H9 (cell line): ENCODE data around the gene KRT9. TPM values are rescaled to one million over a fixed set of nuclear protein-coding genes. Genes with fewer than 3 reads are reported as not detected.

Experiments
- DNase-seq: peaks from one replicate; pipeline ENCODE4 v3.0.0-alpha.2; 2017
- H2AFZ ChIP-seq: one replicate; pipeline ENCODE4 v1.6.1; 2013; ENCODE audit warnings: mild to moderate bottlenecking, low read length, control low read depth, moderate library complexity
- H2AK5ac ChIP-seq: 2 replicates; pipeline ENCODE4 v1.6.1; 2013; ENCODE audit warnings: low read length, control low read depth, mixed read lengths; ENCODE audit not compliant: insufficient read length
- H2BK120ac ChIP-seq: one replicate; pipeline ENCODE4 v1.6.1; 2013; ENCODE audit warnings: low read depth, mild to moderate bottlenecking, low read length, control low read depth, inconsistent platforms; ENCODE audit not compliant: poor library complexity, severe bottlenecking
- H2BK12ac ChIP-seq: 2 replicates; pipeline ENCODE4 v1.6.1; 2013; ENCODE audit warnings: low read length, control low read depth, mixed read lengths, low read depth; ENCODE audit not compliant: insufficient read length
- H2BK15ac ChIP-seq: 2 replicates; pipeline ENCODE4 v1.6.1; 2013; ENCODE audit warnings: low read depth, low read length, control low read depth
- H2BK20ac ChIP-seq: one replicate; pipeline ENCODE4 v1.6.1; 2013; ENCODE audit warnings: low read depth, mild to moderate bottlenecking, low read length, control low read depth, inconsistent platforms; ENCODE audit not compliant: poor library complexity, severe bottlenecking
- H2BK5ac ChIP-seq: 2 replicates; pipeline ENCODE4 v1.6.1; 2013; ENCODE audit warnings: low read length, control low read depth, mixed read lengths; ENCODE audit not compliant: insufficient read length
- H3K14ac ChIP-seq: 2 replicates; pipeline ENCODE4 v1.6.1; 2013; ENCODE audit warnings: low read length, control low read depth; ENCODE audit not compliant: insufficient read depth
- H3K18ac ChIP-seq: 2 replicates; pipeline ENCODE4 v1.6.1; 2013; ENCODE audit warnings: low read depth, mild to moderate bottlenecking, mixed read lengths, low read length, control low read depth; ENCODE audit not compliant: insufficient read length
- H3K23ac ChIP-seq: 2 replicates; pipeline ENCODE4 v1.6.1; 2013; ENCODE audit warnings: low read length, control low read depth, mixed read lengths, low read depth; ENCODE audit not compliant: insufficient read length
- H3K23me2 ChIP-seq: 2 replicates; pipeline ENCODE4 v1.6.1; 2013; ENCODE audit warnings: low read depth, mild to moderate bottlenecking, mixed read lengths, low read length, control low read depth; ENCODE audit not compliant: insufficient read length, poor library complexity, severe bottlenecking
- H3K27ac ChIP-seq: 2 replicates; pipeline ENCODE4 v1.5.1; 2013; ENCODE audit warnings: low read length, control low read depth, mixed read lengths, low read depth; ENCODE audit not compliant: insufficient read length
- H3K27me3 ChIP-seq: 2 replicates; pipeline ENCODE4 v1.6.1; 2013; ENCODE audit warnings: low read length, control low read depth, inconsistent platforms; ENCODE audit not compliant: insufficient read depth
- H3K4ac ChIP-seq: 2 replicates; pipeline ENCODE4 v1.6.1; 2013; ENCODE audit warnings: low read depth, mild to moderate bottlenecking, control low read depth, inconsistent platforms, low read length, moderate library complexity
- H3K4me1 ChIP-seq: 2 replicates; pipeline ENCODE4 v1.6.1; 2013; ENCODE audit warnings: low read length, control low read depth, inconsistent platforms; ENCODE audit not compliant: insufficient read depth
- H3K4me2 ChIP-seq: 2 replicates; pipeline ENCODE4 v1.6.1; 2013; ENCODE audit warnings: low read length, control low read depth, mixed read lengths; ENCODE audit not compliant: insufficient read length, insufficient read depth
- H3K56ac ChIP-seq: 2 replicates; pipeline ENCODE4 v1.6.1; 2013; ENCODE audit warnings: low read depth, mild to moderate bottlenecking, mixed read lengths, low read length, control low read depth; ENCODE audit not compliant: insufficient read length
- H3K79me1 ChIP-seq: 2 replicates; pipeline ENCODE4 v1.6.1; 2013; ENCODE audit warnings: low read depth, mild to moderate bottlenecking, moderate library complexity, low read length, control low read depth, inconsistent platforms; ENCODE audit not compliant: insufficient read depth, poor library complexity, severe bottlenecking
- H3K79me2 ChIP-seq: 2 replicates; pipeline ENCODE4 v1.6.1; 2013; ENCODE audit warnings: low read length, control low read depth, inconsistent platforms; ENCODE audit not compliant: insufficient read depth
- H3K9ac ChIP-seq: 2 replicates; pipeline ENCODE4 v1.6.1; 2013; ENCODE audit warnings: low read length, control low read depth, mixed read lengths; ENCODE audit not compliant: insufficient read length; ENCODE audit errors: extremely low read depth
- H3K9me3 ChIP-seq: one replicate; pipeline ENCODE4 v1.6.1; 2013; ENCODE audit warnings: low read depth, low read length, inconsistent platforms; ENCODE audit not compliant: control insufficient read depth
- H3T11ph ChIP-seq: one replicate; pipeline ENCODE4 v1.6.1; 2013; ENCODE audit warnings: mild to moderate bottlenecking, low read length, control low read depth, inconsistent platforms
- H4K20me1 ChIP-seq: one replicate; pipeline ENCODE4 v1.6.1; 2013; ENCODE audit not compliant: control insufficient read depth, insufficient read length, insufficient read depth
- H4K5ac ChIP-seq: 2 replicates; pipeline ENCODE4 v1.6.1; 2013; ENCODE audit warnings: low read depth, mild to moderate bottlenecking, mixed read lengths, low read length, control low read depth; ENCODE audit not compliant: insufficient read length
- H4K8ac ChIP-seq: replicated peaks from 2 replicates; pipeline ENCODE4 v1.6.1; 2013; ENCODE audit warnings: low read length, control low read depth, mixed read lengths, low read depth; ENCODE audit not compliant: insufficient read length
- H4K91ac ChIP-seq: 2 replicates; pipeline ENCODE4 v1.6.1; 2013; ENCODE audit warnings: low read depth, mild to moderate bottlenecking, moderate library complexity, mixed read lengths, low read length, control low read depth; ENCODE audit not compliant: insufficient read length
- H3K27ac Mint-ChIP-seq, 3 experiments: 2 replicates in 2 of 3; 3 replicates in 1 of 3; pipeline ENCODE4 v1.8.0; 2020 to 2021; ENCODE audit warnings: mixed read lengths in 3 of 3, mild to moderate bottlenecking in 1 of 3, moderate library complexity in 1 of 3
- H3K27me3 Mint-ChIP-seq: 2 replicates; pipeline ENCODE4 v1.8.0; 2021; ENCODE audit warnings: low read depth, mild to moderate bottlenecking, moderate library complexity, mixed read lengths
- H3K36me3 Mint-ChIP-seq, 3 experiments: 2 replicates in 2 of 3; 3 replicates in 1 of 3; pipeline ENCODE4 v1.8.0; 2020 to 2021; ENCODE audit warnings: low read depth in 3 of 3, mixed read lengths in 3 of 3; ENCODE audit not compliant: insufficient read depth in 1 of 3
- H3K4me1 Mint-ChIP-seq, 2 experiments: 2 replicates each; pipeline ENCODE4 v1.8.0; 2020; ENCODE audit warnings: mixed read lengths in 2 of 2
- H3K4me3 Mint-ChIP-seq, 2 experiments: 2 replicates in 1 of 2; 3 replicates in 1 of 2; pipeline ENCODE4 v1.8.0; 2020 to 2021; ENCODE audit warnings: mild to moderate bottlenecking in 2 of 2, mixed read lengths in 2 of 2, moderate library complexity in 1 of 2
- H3K9me3 Mint-ChIP-seq, 2 experiments: 2 replicates in 1 of 2; 3 replicates in 1 of 2; pipeline ENCODE4 v1.8.0; 2020; ENCODE audit warnings: mild to moderate bottlenecking in 2 of 2, mixed read lengths in 2 of 2, moderate library complexity in 1 of 2
- WGBS: extraction: QIAGEN DNeasy Blood & Tissue Kit; methylation state at CpG from one replicate; pipeline ENCODE4 v1.1.7; 2013; ENCODE audit warnings: missing lambda C conversion rate, low lambda C conversion rate, mixed read lengths; ENCODE audit not compliant: insufficient read length; ENCODE audit errors: extremely low coverage; 5-methylcytosine and 5-hydroxymethylcytosine counted together
- total RNA-seq: library from RNA; stranded (reverse); gene quantifications from 2 replicates; pipeline ENCODE4 v1.2.1, GENCODE V29; 2021
- TF ChIP-seq, protein P1 (sequence below): fragments of 200-600 bp; sonication (generic); conservative IDR thresholded peaks from 3 replicates; pipeline ENCODE4 v1.8.0; 2021; ENCODE audit warnings: antibody characterized with exemption, mild to moderate bottlenecking

Gene KRT9
- total RNA-seq, 1 experiment from 2014 or later: not detected

DNA sequence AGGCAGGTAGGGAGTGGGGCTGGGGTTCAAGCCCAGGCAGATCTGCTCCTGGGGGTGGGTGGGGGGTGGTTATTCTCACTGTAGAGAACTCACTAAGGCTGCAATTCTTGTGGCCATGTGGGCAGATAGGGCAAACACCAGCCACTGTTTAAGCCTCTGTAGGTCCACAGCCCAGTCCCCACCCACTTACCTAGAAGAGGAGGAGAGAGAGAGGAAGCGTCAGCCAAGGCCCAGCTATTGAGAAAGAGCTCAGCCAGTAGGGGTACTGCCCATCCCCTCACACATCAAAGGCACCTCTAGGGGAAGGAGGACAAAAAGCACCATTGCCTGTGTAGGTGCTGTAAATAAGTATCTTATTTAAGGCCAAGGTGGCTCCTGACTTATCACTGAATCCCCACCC, 27.8 kb upstream of the KRT9 start:
- no peak overlapping the region for H4K8ac ChIP-seq
- no peak overlapping the region for H3K4me2 ChIP-seq
- H3T11ph ChIP-seq: no peak overlapping the region
- Mint-ChIP-seq H3K4me1 (peaks cover 0 to 9% of the 10 kb centered on the region in 2 experiments; a peak in 1 of 4 replicates), H3K9me3 (0 out of 5 replicates have a peak, but pooled peaks cover 0 to 3% of the 10 kb centered on the region in 2 experiments), H3K27me3 (peaks cover 9% of the 10 kb centered on the region), H3K4me3 (no peak overlapping the region), H3K36me3 (no peaks in the 10 kb centered on the region), H3K27ac (no peak overlapping the region)
- TF ChIP-seq, protein P1, sequence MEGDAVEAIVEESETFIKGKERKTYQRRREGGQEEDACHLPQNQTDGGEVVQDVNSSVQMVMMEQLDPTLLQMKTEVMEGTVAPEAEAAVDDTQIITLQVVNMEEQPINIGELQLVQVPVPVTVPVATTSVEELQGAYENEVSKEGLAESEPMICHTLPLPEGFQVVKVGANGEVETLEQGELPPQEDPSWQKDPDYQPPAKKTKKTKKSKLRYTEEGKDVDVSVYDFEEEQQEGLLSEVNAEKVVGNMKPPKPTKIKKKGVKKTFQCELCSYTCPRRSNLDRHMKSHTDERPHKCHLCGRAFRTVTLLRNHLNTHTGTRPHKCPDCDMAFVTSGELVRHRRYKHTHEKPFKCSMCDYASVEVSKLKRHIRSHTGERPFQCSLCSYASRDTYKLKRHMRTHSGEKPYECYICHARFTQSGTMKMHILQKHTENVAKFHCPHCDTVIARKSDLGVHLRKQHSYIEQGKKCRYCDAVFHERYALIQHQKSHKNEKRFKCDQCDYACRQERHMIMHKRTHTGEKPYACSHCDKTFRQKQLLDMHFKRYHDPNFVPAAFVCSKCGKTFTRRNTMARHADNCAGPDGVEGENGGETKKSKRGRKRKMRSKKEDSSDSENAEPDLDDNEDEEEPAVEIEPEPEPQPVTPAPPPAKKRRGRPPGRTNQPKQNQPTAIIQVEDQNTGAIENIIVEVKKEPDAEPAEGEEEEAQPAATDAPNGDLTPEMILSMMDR: no peak
- no peak overlapping the region for H3K56ac ChIP-seq
- no peak overlapping the region for H3K4ac ChIP-seq
- H3K23me2 ChIP-seq: no peaks in the 10 kb centered on the region
- no peak overlapping the region for H2AK5ac ChIP-seq
- H2BK5ac ChIP-seq: no peak overlapping the region
- DNase-seq: no peak
- no peak overlapping the region for H2BK120ac ChIP-seq
- H3K27me3 ChIP-seq: no peaks in the 10 kb centered on the region
- H3K79me2 ChIP-seq: no peaks in the 10 kb centered on the region
- no peak overlapping the region for H4K91ac ChIP-seq
- no peak overlapping the region for H3K14ac ChIP-seq
- H3K4me1 ChIP-seq: no peaks in the 10 kb centered on the region
- H2BK20ac ChIP-seq: no peak overlapping the region
- no peak overlapping the region for H3K23ac ChIP-seq
- no peak overlapping the region for H2AFZ ChIP-seq
- H3K27ac ChIP-seq: no peak overlapping the region
- no peak overlapping the region for H3K9ac ChIP-seq
- H4K20me1 ChIP-seq: no peaks in the 10 kb centered on the region
- WGBS: no CpG with 5 or more reads among the region's 1 CpG
- H4K5ac ChIP-seq: no peak overlapping the region
- H3K9me3 ChIP-seq: no peaks in the 10 kb centered on the region
- no peak overlapping the region for H3K18ac ChIP-seq
- H3K79me1 ChIP-seq: no peaks in the 10 kb centered on the region
- H2BK15ac ChIP-seq: no peak overlapping the region
- no peak overlapping the region for H2BK12ac ChIP-seq
